ENCODE measurements around the gene DDN.

The DDN gene

DNA sequence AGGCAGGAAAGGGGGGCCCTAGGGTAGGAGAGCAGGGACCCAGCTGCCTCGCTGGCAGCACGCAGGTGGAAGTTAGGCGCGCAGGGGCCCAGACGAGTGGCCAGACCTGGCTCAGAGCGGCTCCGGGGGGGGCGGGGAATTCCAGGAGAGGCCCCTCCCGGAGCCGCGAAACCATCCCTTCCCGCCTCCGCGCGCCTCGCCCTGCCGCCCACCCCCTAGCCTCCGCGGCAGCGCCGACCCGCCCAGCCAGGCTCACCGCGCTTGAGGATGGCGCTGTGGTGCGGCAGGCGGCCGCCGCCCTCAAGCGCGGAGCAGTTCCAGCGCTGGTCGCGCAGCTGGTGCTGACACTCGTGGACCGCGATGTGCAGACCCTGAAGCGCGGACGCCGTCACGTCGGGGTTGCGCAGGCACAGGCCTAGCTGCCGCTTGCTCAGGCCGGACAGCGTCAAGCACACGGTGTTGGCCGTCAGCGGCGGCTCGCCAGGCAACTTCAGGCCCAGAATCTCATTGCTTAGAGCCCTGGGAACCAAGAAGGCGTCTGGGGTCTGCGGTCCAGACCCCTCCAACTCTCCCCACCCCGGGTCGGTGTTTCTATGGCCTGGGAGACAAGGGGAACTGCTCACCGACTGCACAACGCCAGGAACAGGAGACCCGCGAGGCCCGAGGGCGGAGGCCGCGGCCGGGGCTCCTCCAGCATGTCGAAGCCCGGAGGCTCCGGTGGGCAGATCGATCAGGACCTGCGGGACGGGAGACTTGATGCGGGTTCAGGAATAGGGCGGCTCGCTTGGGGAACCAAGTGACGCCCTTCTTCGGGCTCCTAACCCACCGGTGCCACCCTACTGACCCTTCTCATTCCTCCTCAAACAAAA, 29.1 kb downstream of the DDN start:
- peaks cover 9 to 15% of the 10 kb centered on the region in 2 donors for H3K4me1 ChIP-seq (ENCODE audit: control insufficient read depth in 2 of 2, insufficient read depth in 1 of 2, low read depth in 1 of 2, low read length in 2 of 2)
- no peak overlapping the region for H2BK12ac ChIP-seq (ENCODE audit: low read length)
- peak overlapping the region; percentile 78 for H3K4me2 ChIP-seq (ENCODE audit: insufficient read depth, low read length, poor library complexity, severe bottlenecking)
- no CpG with 5 or more reads among the region's 77 CpGs for WGBS, 2 donors (ENCODE audit: extremely low coverage in 2 of 2, insufficient read length in 2 of 2, insufficient replicate concordance in 1 of 2)
- H3K9me3 ChIP-seq (replicated peaks in 1 of 2; ENCODE audit: control insufficient read depth in 2 of 2, insufficient read depth in 1 of 2, low read depth in 1 of 2, low read length in 2 of 2) = peaks cover 1 to 3% of the 10 kb centered on the region in 2 donors
- peak overlapping the region; percentile 56 for H3K18ac ChIP-seq (ENCODE audit: low read length)
- H3K23ac ChIP-seq (ENCODE audit: low read depth, low read length, poor library complexity) = no peak overlapping the region
- no peaks in the 10 kb centered on the region for H3K36me3 ChIP-seq (replicated peaks in 1 of 2; ENCODE audit: control insufficient read depth in 2 of 2, insufficient read depth in 2 of 2, low read length in 2 of 2)
- peak overlapping the region; percentile 87 for H2AFZ ChIP-seq (ENCODE audit: low read length)
- H3K79me1 ChIP-seq (ENCODE audit: low read depth, low read length) = no peaks in the 10 kb centered on the region
- no peak for DNase-seq (ENCODE audit: low spot score)
- peaks cover 42 to 93% (median 91%) of the 10 kb centered on the region in 3 experiments for H3K27me3 ChIP-seq (ENCODE audit: control insufficient read depth in 3 of 3, insufficient read depth in 3 of 3, low read depth in 1 of 3, low read length in 3 of 3)
- H3K4ac ChIP-seq (ENCODE audit: low read length) = no peak overlapping the region
- H2BK5ac ChIP-seq (ENCODE audit: low read length) = no peak overlapping the region
- peak overlapping the region; percentile 22 for H2AK5ac ChIP-seq (ENCODE audit: low read depth, low read length)
- H3K14ac ChIP-seq (ENCODE audit: low read length) = no peak overlapping the region
- no peak overlapping the region for H4K91ac ChIP-seq (ENCODE audit: low read depth, low read length, poor library complexity)
- no peak overlapping the region for H2BK15ac ChIP-seq (ENCODE audit: low read length)
- no peak overlapping the region for H3K27ac ChIP-seq (replicated peaks; ENCODE audit: low read length)
- H3K4me3 ChIP-seq (ENCODE audit: low read length in 2 of 2) = peak overlapping the region in 1 of 2 donors; percentile 69
- peak overlapping the region; percentile 83 for H3K9ac ChIP-seq (ENCODE audit: low read depth, low read length, poor library complexity)
- H2BK120ac ChIP-seq (ENCODE audit: low read depth, low read length) = no peak overlapping the region
- H4K8ac ChIP-seq (ENCODE audit: low read depth, low read length) = no peak overlapping the region

DNA sequence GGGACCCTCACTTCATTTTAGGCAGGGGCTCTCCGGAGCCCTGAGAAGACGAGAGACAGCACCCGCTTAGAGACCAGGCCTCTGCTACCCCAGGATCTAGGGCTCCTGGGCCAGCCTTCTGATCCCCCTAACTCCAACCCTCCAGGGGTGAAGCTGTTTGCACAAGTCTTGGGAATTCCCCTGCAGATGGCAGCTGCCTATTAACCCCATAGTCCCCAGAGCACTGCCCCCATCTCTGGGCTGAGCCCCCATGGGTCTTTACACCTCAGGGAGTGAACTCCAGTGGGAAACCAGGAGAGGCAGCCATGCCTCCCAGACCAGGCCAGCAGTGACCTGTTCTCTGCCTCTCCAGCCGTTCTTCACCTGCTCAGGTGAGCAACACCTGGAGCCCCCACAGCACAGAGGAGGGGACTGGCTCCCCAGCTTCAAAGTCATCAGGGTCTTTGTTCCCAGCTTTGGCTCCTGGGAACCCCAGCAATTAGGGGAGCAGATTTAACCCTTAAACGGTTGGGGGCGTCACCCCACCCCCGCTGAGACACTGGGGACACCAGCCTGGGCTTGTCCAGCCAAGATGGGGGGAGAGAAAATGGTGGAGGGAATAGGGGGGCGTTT, 29.9 kb downstream of the DDN start:
- no peak overlapping the region for H3K27ac ChIP-seq (replicated peaks; ENCODE audit: low read length)
- no peak overlapping the region for H3K4ac ChIP-seq (ENCODE audit: low read length)
- H3K23ac ChIP-seq (ENCODE audit: low read depth, low read length, poor library complexity) = no peak overlapping the region
- no peak overlapping the region for H2BK120ac ChIP-seq (ENCODE audit: low read depth, low read length)
- DNase-seq (ENCODE audit: low spot score) = no peak
- H3K4me2 ChIP-seq (ENCODE audit: insufficient read depth, low read length, poor library complexity, severe bottlenecking) = peak overlapping the region; percentile 78
- H2AK5ac ChIP-seq (ENCODE audit: low read depth, low read length) = peak overlapping the region; percentile 22
- no peak overlapping the region for H3K9ac ChIP-seq (ENCODE audit: low read depth, low read length, poor library complexity)
- H3K4me3 ChIP-seq (ENCODE audit: low read length in 2 of 2) = no peak overlapping the region
- H4K91ac ChIP-seq (ENCODE audit: low read depth, low read length, poor library complexity) = no peak overlapping the region
- no peak overlapping the region for H2AFZ ChIP-seq (ENCODE audit: low read length)
- no peaks in the 10 kb centered on the region for H3K79me1 ChIP-seq (ENCODE audit: low read depth, low read length)
- no peak overlapping the region for H3K14ac ChIP-seq (ENCODE audit: low read length)
- H3K18ac ChIP-seq (ENCODE audit: low read length) = peak overlapping the region; percentile 56
- no peak overlapping the region for H2BK5ac ChIP-seq (ENCODE audit: low read length)
- no CpG with 5 or more reads among the region's 8 CpGs for WGBS, 2 donors (ENCODE audit: extremely low coverage in 2 of 2, insufficient read length in 2 of 2, insufficient replicate concordance in 1 of 2)
- no peaks in the 10 kb centered on the region for H3K36me3 ChIP-seq (replicated peaks in 1 of 2; ENCODE audit: control insufficient read depth in 2 of 2, insufficient read depth in 2 of 2, low read length in 2 of 2)
- H3K27me3 ChIP-seq (ENCODE audit: control insufficient read depth in 3 of 3, insufficient read depth in 3 of 3, low read depth in 1 of 3, low read length in 3 of 3) = peaks cover 40 to 93% (median 85%) of the 10 kb centered on the region in 3 experiments
- H4K8ac ChIP-seq (ENCODE audit: low read depth, low read length) = no peak overlapping the region
- peaks cover 1 to 3% of the 10 kb centered on the region in 2 donors for H3K9me3 ChIP-seq (replicated peaks in 1 of 2; ENCODE audit: control insufficient read depth in 2 of 2, insufficient read depth in 1 of 2, low read depth in 1 of 2, low read length in 2 of 2)
- H3K4me1 ChIP-seq (ENCODE audit: control insufficient read depth in 2 of 2, insufficient read depth in 1 of 2, low read depth in 1 of 2, low read length in 2 of 2) = peaks cover 9 to 15% of the 10 kb centered on the region in 2 donors
- H2BK15ac ChIP-seq (ENCODE audit: low read length) = no peak overlapping the region
- no peak overlapping the region for H2BK12ac ChIP-seq (ENCODE audit: low read length)

DNA sequence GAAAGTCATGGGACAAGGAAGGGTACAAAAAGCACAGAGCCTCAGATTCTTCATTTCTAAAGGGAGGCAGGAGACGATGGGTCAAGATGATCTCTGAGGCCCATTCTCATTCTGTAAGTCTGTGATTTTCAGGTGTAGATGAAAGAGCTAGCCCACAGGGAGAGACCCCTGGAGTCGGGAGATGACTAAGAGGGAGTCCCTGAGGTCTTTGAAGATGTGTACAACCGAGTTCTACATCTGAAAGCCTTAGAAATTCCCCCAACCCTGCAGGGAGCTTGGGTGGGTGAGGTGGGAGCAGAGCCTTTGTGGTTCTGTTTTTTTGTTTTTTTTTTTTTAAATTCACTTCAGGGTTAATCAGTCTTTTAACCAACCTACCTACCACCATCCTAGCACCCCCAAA, 30.7 kb downstream of the DDN start:
- H2BK12ac ChIP-seq (ENCODE audit: low read length) = no peak overlapping the region
- no peaks in the 10 kb centered on the region for H3K36me3 ChIP-seq (replicated peaks in 1 of 2; ENCODE audit: control insufficient read depth in 2 of 2, insufficient read depth in 2 of 2, low read length in 2 of 2)
- no peak overlapping the region for H2BK5ac ChIP-seq (ENCODE audit: low read length)
- H3K9ac ChIP-seq (ENCODE audit: low read depth, low read length, poor library complexity) = no peak overlapping the region
- no peaks in the 10 kb centered on the region for H3K79me1 ChIP-seq (ENCODE audit: low read depth, low read length)
- no peak overlapping the region for H3K4me2 ChIP-seq (ENCODE audit: insufficient read depth, low read length, poor library complexity, severe bottlenecking)
- no peak overlapping the region for H2AK5ac ChIP-seq (ENCODE audit: low read depth, low read length)
- no peak overlapping the region for H3K18ac ChIP-seq (ENCODE audit: low read length)
- H3K4me3 ChIP-seq (ENCODE audit: low read length in 2 of 2) = no peak overlapping the region
- H3K23ac ChIP-seq (ENCODE audit: low read depth, low read length, poor library complexity) = no peak overlapping the region
- H4K8ac ChIP-seq (ENCODE audit: low read depth, low read length) = no peak overlapping the region
- WGBS, 2 donors (ENCODE audit: extremely low coverage in 2 of 2, insufficient read length in 2 of 2, insufficient replicate concordance in 1 of 2) = no CpG with 5 or more reads among the region's 3 CpGs
- no peak overlapping the region for H2AFZ ChIP-seq (ENCODE audit: low read length)
- peaks cover 9 to 15% of the 10 kb centered on the region in 2 donors for H3K4me1 ChIP-seq (ENCODE audit: control insufficient read depth in 2 of 2, insufficient read depth in 1 of 2, low read depth in 1 of 2, low read length in 2 of 2)
- no peak overlapping the region for H3K27ac ChIP-seq (replicated peaks; ENCODE audit: low read length)
- no peak overlapping the region for H4K91ac ChIP-seq (ENCODE audit: low read depth, low read length, poor library complexity)
- no peak overlapping the region for H3K4ac ChIP-seq (ENCODE audit: low read length)
- no peak overlapping the region for H2BK120ac ChIP-seq (ENCODE audit: low read depth, low read length)
- H3K27me3 ChIP-seq (ENCODE audit: control insufficient read depth in 3 of 3, insufficient read depth in 3 of 3, low read depth in 1 of 3, low read length in 3 of 3) = peaks cover 35 to 86% (median 77%) of the 10 kb centered on the region in 3 experiments
- H3K9me3 ChIP-seq (replicated peaks in 1 of 2; ENCODE audit: control insufficient read depth in 2 of 2, insufficient read depth in 1 of 2, low read depth in 1 of 2, low read length in 2 of 2) = peaks cover 1 to 3% of the 10 kb centered on the region in 2 donors
- no peak for DNase-seq (ENCODE audit: low spot score)
- no peak overlapping the region for H2BK15ac ChIP-seq (ENCODE audit: low read length)
- no peak overlapping the region for H3K14ac ChIP-seq (ENCODE audit: low read length)

DNA sequence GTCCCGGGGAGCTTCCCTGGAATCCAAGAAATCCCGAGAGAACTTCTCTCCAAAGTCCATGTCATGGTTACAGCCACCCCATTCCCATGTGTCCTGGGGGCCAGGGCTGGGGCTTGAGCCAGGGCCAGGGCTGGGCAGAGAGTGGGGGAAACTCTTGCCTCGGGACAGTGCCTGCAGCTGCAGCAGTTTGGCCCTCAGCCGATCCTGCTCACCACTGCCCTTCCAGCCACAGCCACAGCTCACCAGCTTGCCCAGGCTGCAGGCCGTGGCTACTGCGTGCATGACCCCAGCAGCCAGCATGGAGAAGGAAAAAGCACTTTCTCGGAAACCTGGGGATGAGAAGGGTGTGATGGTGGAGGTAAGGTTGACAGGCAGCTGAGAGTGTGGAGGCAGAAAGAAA, 31.2 kb downstream of the DDN start:
- Histone ChIP-seq H2AFZ (ENCODE audit: low read length) (no peak overlapping the region), H3K79me1 (ENCODE audit: low read depth, low read length) (no peaks in the 10 kb centered on the region), H4K91ac (ENCODE audit: low read depth, low read length, poor library complexity) (no peak overlapping the region), H3K4me3 (ENCODE audit: low read length in 2 of 2) (peak overlapping the region in 1 of 2 donors; percentile 6), H3K9ac (ENCODE audit: low read depth, low read length, poor library complexity) (peak overlapping the region; percentile 10), H2BK5ac (ENCODE audit: low read length) (no peak overlapping the region), H3K36me3 (replicated peaks in 1 of 2; ENCODE audit: control insufficient read depth in 2 of 2, insufficient read depth in 2 of 2, low read length in 2 of 2) (no peaks in the 10 kb centered on the region), H2BK15ac (ENCODE audit: low read length) (no peak overlapping the region), H3K27me3 (ENCODE audit: control insufficient read depth in 3 of 3, insufficient read depth in 3 of 3, low read depth in 1 of 3, low read length in 3 of 3) (peaks cover 31 to 82% (median 73%) of the 10 kb centered on the region in 3 experiments), H3K23ac (ENCODE audit: low read depth, low read length, poor library complexity) (peak overlapping the region; percentile 77), H2BK120ac (ENCODE audit: low read depth, low read length) (no peak overlapping the region), H3K9me3 (replicated peaks in 1 of 2; ENCODE audit: control insufficient read depth in 2 of 2, insufficient read depth in 1 of 2, low read depth in 1 of 2, low read length in 2 of 2) (peaks cover 1 to 3% of the 10 kb centered on the region in 2 donors), H3K14ac (ENCODE audit: low read length) (peak overlapping the region; percentile 58), H3K4me2 (ENCODE audit: insufficient read depth, low read length, poor library complexity, severe bottlenecking) (no peak overlapping the region), H3K27ac (replicated peaks; ENCODE audit: low read length) (no peak overlapping the region), H3K4ac (ENCODE audit: low read length) (no peak overlapping the region), H2BK12ac (ENCODE audit: low read length) (peak overlapping the region; percentile 61), H2AK5ac (ENCODE audit: low read depth, low read length) (peak overlapping the region; percentile 7), H4K8ac (ENCODE audit: low read depth, low read length) (no peak overlapping the region), H3K4me1 (ENCODE audit: control insufficient read depth in 2 of 2, insufficient read depth in 1 of 2, low read depth in 1 of 2, low read length in 2 of 2) (peaks cover 9 to 15% of the 10 kb centered on the region in 2 donors), H3K18ac (ENCODE audit: low read length) (peak overlapping the region; percentile 55)
- no peak for DNase-seq (ENCODE audit: low spot score)
- WGBS, 2 donors (ENCODE audit: extremely low coverage in 2 of 2, insufficient read length in 2 of 2, insufficient replicate concordance in 1 of 2) = no CpG with 5 or more reads among the region's 7 CpGs

All from neuronal stem cell (in vitro differentiated cells).